Suprapubic skin (tissue), 4 donors: ENCODE data around the gene IQSEC3. TPM values are rescaled to one million over a fixed set of nuclear protein-coding genes. Genes with fewer than 3 reads are reported as not detected.

ENCODE experiments used
- DNase-seq, 2 donors: peaks; one replicate each; pipeline ENCODE4 v3.0.0-alpha.2; 2019; ENCODE audit warnings: low spot score in 2 of 2
- H3K27ac ChIP-seq: fragments of 200-600 bp; sonication (generic); one replicate; pipeline ENCODE4 v1.5.1; 2019
- H3K27me3 ChIP-seq: fragments of 200-600 bp; sonication (generic); one replicate; pipeline ENCODE4 v1.5.1; 2019
- H3K36me3 ChIP-seq: fragments of 200-600 bp; sonication (generic); one replicate; pipeline ENCODE4 v1.5.1; 2019
- H3K4me1 ChIP-seq: fragments of 200-600 bp; sonication (generic); one replicate; pipeline ENCODE4 v1.5.1; 2019
- H3K4me3 ChIP-seq: fragments of 200-600 bp; sonication (generic); one replicate; pipeline ENCODE4 v1.5.1; 2019; ENCODE audit warnings: mild to moderate bottlenecking
- H3K9me3 ChIP-seq: fragments of 200-600 bp; sonication (generic); one replicate; pipeline ENCODE4 v1.5.1; 2019
- EP300 ChIP-seq: sonication (generic); formaldehyde crosslinking; IDR thresholded peaks from one replicate; pipeline ENCODE4 v1.6.1; 2017; ENCODE audit warnings: antibody characterized with exemption
- POLR2A ChIP-seq, 2 donors: fragments of 450-650 bp; IDR thresholded peaks; one replicate each; pipeline ENCODE4 v1.6.1; 2017; ENCODE audit warnings: antibody characterized with exemption in 2 of 2, mild to moderate bottlenecking in 2 of 2, moderate library complexity in 2 of 2
- POLR2AphosphoS5 ChIP-seq, 3 donors: sonication (generic); formaldehyde crosslinking; IDR thresholded peaks; one replicate each; pipeline ENCODE4 v1.6.1; 2017; ENCODE audit warnings: antibody characterized with exemption in 3 of 3
- WGBS: methylation state at CpG from one replicate; pipeline ENCODE4 v1.1.5; 2018; 5-methylcytosine and 5-hydroxymethylcytosine counted together
- total RNA-seq, 4 donors: library from RNA; depleted of rRNA; stranded (reverse); fragments of >200 nt; gene quantifications; one replicate each; pipeline ENCODE4 v1.1.0, GENCODE V29; 2016
- TF ChIP-seq, protein P1 (sequence below), 2 donors: fragments of 200-600 bp in 1 of 2; fragments of 450-650 bp in 1 of 2; sonication (generic) in 1 of 2; IDR thresholded peaks; one replicate each; pipeline ENCODE4 v1.5.1; 2016 to 2019; ENCODE audit warnings: antibody characterized with exemption in 2 of 2, mild to moderate bottlenecking in 1 of 2, moderate library complexity in 1 of 2

The IQSEC3 gene
- total RNA-seq, 4 donors from 2014 or later, result 0.18 to 0.21 TPM; not detected in 2

DNA sequence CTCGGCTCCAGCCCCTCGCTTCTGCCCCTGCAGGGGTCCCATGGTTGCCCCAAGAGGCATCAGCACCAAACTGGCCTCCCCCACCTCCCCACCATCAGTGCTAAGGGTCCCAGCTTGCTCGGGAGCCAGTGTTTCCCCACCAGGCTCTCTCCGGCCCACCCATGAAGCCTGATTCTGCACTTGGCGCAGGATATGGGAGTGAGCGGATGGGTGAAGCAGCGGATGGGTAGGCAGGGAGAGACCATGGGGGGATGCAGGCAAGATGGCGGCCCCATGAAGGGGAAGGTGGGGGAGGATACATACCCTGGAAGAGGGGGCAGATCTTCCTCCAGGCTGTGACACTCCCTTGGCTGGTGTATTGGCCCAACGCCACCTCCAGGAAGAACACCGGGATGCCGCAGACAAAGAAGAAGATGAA, 137.7 kb downstream of the IQSEC3 start:
- H3K27me3 ChIP-seq, result peaks cover 51% of the 10 kb centered on the region
- H3K9me3 ChIP-seq, result no peaks in the 10 kb centered on the region
- no peak overlapping the region for H3K27ac ChIP-seq
- H3K4me3 ChIP-seq, result peak overlapping the region; percentile 52
- peaks cover 15% of the 10 kb centered on the region for H3K4me1 ChIP-seq
- 91% methylated on average over 10 of the region's 11 CpGs for WGBS
- no peaks in the 10 kb centered on the region for H3K36me3 ChIP-seq
- TF ChIP-seq, protein P1, sequence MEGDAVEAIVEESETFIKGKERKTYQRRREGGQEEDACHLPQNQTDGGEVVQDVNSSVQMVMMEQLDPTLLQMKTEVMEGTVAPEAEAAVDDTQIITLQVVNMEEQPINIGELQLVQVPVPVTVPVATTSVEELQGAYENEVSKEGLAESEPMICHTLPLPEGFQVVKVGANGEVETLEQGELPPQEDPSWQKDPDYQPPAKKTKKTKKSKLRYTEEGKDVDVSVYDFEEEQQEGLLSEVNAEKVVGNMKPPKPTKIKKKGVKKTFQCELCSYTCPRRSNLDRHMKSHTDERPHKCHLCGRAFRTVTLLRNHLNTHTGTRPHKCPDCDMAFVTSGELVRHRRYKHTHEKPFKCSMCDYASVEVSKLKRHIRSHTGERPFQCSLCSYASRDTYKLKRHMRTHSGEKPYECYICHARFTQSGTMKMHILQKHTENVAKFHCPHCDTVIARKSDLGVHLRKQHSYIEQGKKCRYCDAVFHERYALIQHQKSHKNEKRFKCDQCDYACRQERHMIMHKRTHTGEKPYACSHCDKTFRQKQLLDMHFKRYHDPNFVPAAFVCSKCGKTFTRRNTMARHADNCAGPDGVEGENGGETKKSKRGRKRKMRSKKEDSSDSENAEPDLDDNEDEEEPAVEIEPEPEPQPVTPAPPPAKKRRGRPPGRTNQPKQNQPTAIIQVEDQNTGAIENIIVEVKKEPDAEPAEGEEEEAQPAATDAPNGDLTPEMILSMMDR (IDR thresholded peaks at IDR 0.05), result no peak
- TF ChIP-seq POLR2A (IDR thresholded peaks at IDR 0.05), result no peak
- TF ChIP-seq POLR2AphosphoS5 (IDR thresholded peaks at IDR 0.05), result no peak
- no peak for TF ChIP-seq EP300
- DNase-seq, result no peak

GRCh38 chr12:205026-205425, 138.5 kb downstream of the IQSEC3 start:
- 71% methylated on average over 4 of the region's 4 CpGs for WGBS
- no peak overlapping the region for H3K4me3 ChIP-seq
- H3K9me3 ChIP-seq, result no peaks in the 10 kb centered on the region
- no peaks in the 10 kb centered on the region for H3K36me3 ChIP-seq
- H3K4me1 ChIP-seq, result peaks cover 12% of the 10 kb centered on the region
- H3K27ac ChIP-seq, result no peak overlapping the region
- no peak for DNase-seq
- H3K27me3 ChIP-seq, result peaks cover 56% of the 10 kb centered on the region
- TF ChIP-seq POLR2AphosphoS5 (IDR thresholded peaks at IDR 0.05) (no peak), POLR2A (IDR thresholded peaks at IDR 0.05) (no peak), EP300 (no peak)
- TF ChIP-seq, protein P1 (IDR thresholded peaks at IDR 0.05), result no peak

- 89% methylated on average over 9 of the region's 21 CpGs for WGBS
- peaks cover 14% of the 10 kb centered on the region for H3K4me1 ChIP-seq
Observed at GRCh38 chr12:206746-207440, 140.3 kb downstream of the IQSEC3 start.

DNA sequence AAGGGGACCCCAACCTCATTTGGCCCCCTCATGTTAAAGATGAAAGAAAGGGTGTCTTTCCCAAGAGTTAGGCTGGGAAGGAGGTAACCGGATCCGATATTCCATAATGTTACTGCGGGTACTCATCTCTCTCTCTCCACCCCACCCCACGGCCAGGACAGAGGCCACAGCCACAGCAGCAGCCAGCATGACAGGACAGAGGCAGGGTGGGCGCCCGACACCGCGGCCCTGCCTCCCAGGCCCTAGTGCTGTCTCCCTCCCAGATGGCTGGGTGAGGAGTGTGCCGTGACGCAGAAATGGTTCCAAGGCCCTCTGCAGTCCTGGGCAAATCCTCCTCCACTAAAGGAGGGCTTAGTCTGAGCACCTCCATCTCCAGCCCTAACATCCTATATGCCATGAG, 141.2 kb downstream of the IQSEC3 start:
- TF ChIP-seq EP300, result no peak
- TF ChIP-seq POLR2AphosphoS5 (IDR thresholded peaks at IDR 0.05), result no peak
- no peak for TF ChIP-seq POLR2A (IDR thresholded peaks at IDR 0.05)
- TF ChIP-seq, protein P1 (IDR thresholded peaks at IDR 0.05), result no peak
- peaks cover 40% of the 10 kb centered on the region for H3K27me3 ChIP-seq
- no peak overlapping the region for H3K4me3 ChIP-seq
- H3K9me3 ChIP-seq, result no peaks in the 10 kb centered on the region
- H3K36me3 ChIP-seq, result no peaks in the 10 kb centered on the region
- peaks cover 14% of the 10 kb centered on the region for H3K4me1 ChIP-seq
- no peak for DNase-seq
- H3K27ac ChIP-seq, result no peak overlapping the region
- 87% methylated on average over 9 of the region's 10 CpGs for WGBS

More at GRCh38 chr12:206746-207440, 140.3 kb downstream of the IQSEC3 start:
- DNase-seq, result no peak
- H3K27me3 ChIP-seq, result peaks cover 42% of the 10 kb centered on the region
- no peak overlapping the region for H3K27ac ChIP-seq
- H3K4me3 ChIP-seq, result no peak overlapping the region
- H3K9me3 ChIP-seq, result no peaks in the 10 kb centered on the region
- no peaks in the 10 kb centered on the region for H3K36me3 ChIP-seq
- TF ChIP-seq, protein P1 (IDR thresholded peaks at IDR 0.05), result no peak
- TF ChIP-seq POLR2AphosphoS5 (IDR thresholded peaks at IDR 0.05), result no peak

GRCh38 chr12:208813-209212, 142.2 kb downstream of the IQSEC3 start:
- Histone ChIP-seq H3K27me3 (peaks cover 42% of the 10 kb centered on the region), H3K9me3 (no peaks in the 10 kb centered on the region), H3K4me1 (peaks cover 15% of the 10 kb centered on the region), H3K36me3 (no peaks in the 10 kb centered on the region), H3K27ac (no peak overlapping the region), H3K4me3 (no peak overlapping the region)
- no peak for DNase-seq
- no peak for TF ChIP-seq EP300
- no peak for TF ChIP-seq POLR2AphosphoS5 (IDR thresholded peaks at IDR 0.05)
- TF ChIP-seq, protein P1 (IDR thresholded peaks at IDR 0.05), result no peak
- TF ChIP-seq POLR2A (IDR thresholded peaks at IDR 0.05), result no peak
- WGBS, result 51% methylated on average over 4 of the region's 4 CpGs
